Keratinocyte (primary cell): ENCODE results near the gene KAT6B. TPM values are rescaled to one million over a fixed set of nuclear protein-coding genes. Genes with fewer than 3 reads are reported as not detected.

ENCODE experiments used
- DNase-seq: peaks from one replicate; pipeline ENCODE4 v3.0.0-alpha.2; 2011; ENCODE audit warnings: low read depth, missing footprints, low spot score
- FAIRE-seq: peaks from 2 replicates; lab custom pipeline; 2011; peaks lifted over from hg19 to GRCh38; lab: Jason Lieb, UNC
- H2AFZ ChIP-seq: 2 replicates; pipeline ENCODE4 v1.6.0; 2012; ENCODE audit warnings: low read length, control low read depth, inconsistent platforms; ENCODE audit not compliant: control insufficient read depth
- H3K27ac ChIP-seq: 2 replicates; pipeline ENCODE4 v1.5.1; 2011; ENCODE audit warnings: low read length; ENCODE audit not compliant: control insufficient read depth, insufficient read depth
- H3K27me3 ChIP-seq: 3 replicates; pipeline ENCODE4 v1.6.0; 2011; ENCODE audit warnings: low read length; ENCODE audit not compliant: control insufficient read depth, insufficient read depth; ENCODE audit errors: extremely low read depth
- H3K36me3 ChIP-seq, 2 experiments: 2 replicates in 1 of 2; 3 replicates in 1 of 2; pipeline ENCODE4 v1.5.1; 2011; ENCODE audit warnings: low read length in 2 of 2, mild to moderate bottlenecking in 1 of 2; ENCODE audit not compliant: control insufficient read depth in 2 of 2, insufficient read depth in 2 of 2; ENCODE audit errors: extremely low read depth in 1 of 2
- H3K4me1 ChIP-seq: 3 replicates; pipeline ENCODE4 v1.5.1; 2011; ENCODE audit warnings: low read length; ENCODE audit not compliant: control insufficient read depth, insufficient read depth; ENCODE audit errors: extremely low read depth
- H3K4me2 ChIP-seq: 3 replicates; pipeline ENCODE4 v1.6.0; 2011; ENCODE audit warnings: low read depth, low read length; ENCODE audit not compliant: control insufficient read depth, insufficient read depth; ENCODE audit errors: extremely low read depth
- H3K4me3 ChIP-seq, 3 experiments: fragments of 200-600 bp in 1 of 3; sonication (generic) in 1 of 3; 2 replicates in 2 of 3; 3 replicates in 1 of 3; pipeline ENCODE4 v1.5.1; 2011 to 2016; ENCODE audit warnings: low read length in 3 of 3, mild to moderate bottlenecking in 3 of 3, control low read depth in 2 of 3, inconsistent platforms in 1 of 3, low read depth in 1 of 3, mixed read lengths in 1 of 3, mixed run types in 1 of 3, moderate library complexity in 1 of 3; ENCODE audit not compliant: control insufficient read depth in 2 of 3, insufficient read depth in 2 of 3; ENCODE audit errors: extremely low read depth in 1 of 3
- H3K79me2 ChIP-seq: 2 replicates; pipeline ENCODE4 v1.6.0; 2012; ENCODE audit warnings: low read length; ENCODE audit not compliant: control insufficient read depth, insufficient read depth
- H3K9ac ChIP-seq: 3 replicates; pipeline ENCODE4 v1.6.0; 2011; ENCODE audit warnings: low read length; ENCODE audit not compliant: control insufficient read depth, insufficient read depth; ENCODE audit errors: extremely low read depth
- H3K9me1 ChIP-seq: 3 replicates; pipeline ENCODE4 v1.6.0; 2011; ENCODE audit warnings: low read length; ENCODE audit not compliant: control insufficient read depth, insufficient read depth; ENCODE audit errors: extremely low read depth
- H3K9me3 ChIP-seq: 2 replicates; pipeline ENCODE4 v1.5.1; 2012; ENCODE audit warnings: low read depth, low read length; ENCODE audit not compliant: control insufficient read depth
- H4K20me1 ChIP-seq: 3 replicates; pipeline ENCODE4 v1.6.0; 2011; ENCODE audit warnings: low read length; ENCODE audit not compliant: control insufficient read depth, insufficient read depth; ENCODE audit errors: extremely low read depth
- EZH2 ChIP-seq: IDR thresholded peaks from one replicate; pipeline ENCODE4 v1.6.1; 2012; ENCODE audit warnings: inconsistent platforms, mild to moderate bottlenecking, low read length, moderate library complexity
- dilution Hi-C: fragments of 300-500 bp; cut with MboI; formaldehyde crosslinking; loops from one replicate; pipeline ENCODE4 v1.7.0; 2020; ENCODE audit warnings: low sequenced_read_pairs; ENCODE audit not compliant: extremely low pct_ligation_motif_present
- polyA plus RNA-seq, 5 experiments: library from polyadenylated mRNA; depleted of rRNA in 3 of 5; stranded (reverse) in 3 of 5; stranded (forward) in 1 of 5; unstranded in 1 of 5; fragments of >200 nt; gene quantifications; 1 replicate in 1 of 5; 2 replicates in 3 of 5; 3 replicates in 1 of 5; pipeline versions ENCODE4 v1.2.1 to v1.2.3, GENCODE V29; 2011 to 2012; ENCODE audit warnings: missing spikeins in 2 of 5, low read depth in 1 of 5, low replicate concordance in 1 of 5
- TF ChIP-seq, protein P1 (sequence below), 3 experiments: IDR thresholded peaks in 1 of 3; conservative IDR thresholded peaks in 1 of 3; optimal IDR thresholded peaks in 1 of 3; 2 replicates in 2 of 3; 3 replicates in 1 of 3; pipeline versions ENCODE3 to v1.5.1; 2011; ENCODE audit warnings: low read length in 3 of 3, mild to moderate bottlenecking in 3 of 3, moderate library complexity in 2 of 3, control low read depth in 1 of 3, inconsistent platforms in 1 of 3; ENCODE audit not compliant: insufficient read depth in 2 of 3; ENCODE audit errors: extremely low read depth in 1 of 3

The KAT6B gene
- polyA plus RNA-seq, 1 donor (not counting 4 experiments of a cell fraction or from before 2014, with no cell fraction given): 2.9 TPM

DNA sequence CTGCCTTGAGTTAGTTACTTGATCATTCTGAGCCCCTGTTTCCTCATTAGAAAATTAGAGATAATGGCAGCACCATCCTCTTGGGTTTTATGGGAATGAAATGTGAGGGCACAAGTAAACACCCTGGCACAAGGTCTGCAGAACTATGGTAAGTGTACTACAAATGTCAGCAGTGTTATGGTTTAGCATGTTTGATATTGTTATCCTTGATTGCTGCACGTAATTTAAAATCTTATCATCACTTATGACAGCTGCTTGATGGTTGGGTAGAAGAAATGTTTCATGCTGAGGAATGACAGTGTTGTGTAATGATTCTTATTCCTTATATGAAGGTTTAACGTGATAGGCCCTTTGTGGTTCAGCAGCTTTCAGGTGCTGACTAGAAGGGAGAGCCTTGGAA lies 134.3 kb downstream of the KAT6B start:
- Histone ChIP-seq H3K9me1 (no peaks in the 10 kb centered on the region), H3K9me3 (no peaks in the 10 kb centered on the region), H3K4me3 (no peak overlapping the region), H2AFZ (no peak overlapping the region), H3K4me1 (peaks cover 4% of the 10 kb centered on the region), H3K4me2 (no peak overlapping the region), H4K20me1 (no peaks in the 10 kb centered on the region), H3K27ac (no peak overlapping the region), H3K79me2 (no peaks in the 10 kb centered on the region), H3K9ac (no peak overlapping the region), H3K36me3 (peaks cover 0 to 2% of the 10 kb centered on the region in 2 experiments), H3K27me3 (no peaks in the 10 kb centered on the region)
- FAIRE-seq (no peak), DNase-seq (no peak)
- TF ChIP-seq, protein P1, sequence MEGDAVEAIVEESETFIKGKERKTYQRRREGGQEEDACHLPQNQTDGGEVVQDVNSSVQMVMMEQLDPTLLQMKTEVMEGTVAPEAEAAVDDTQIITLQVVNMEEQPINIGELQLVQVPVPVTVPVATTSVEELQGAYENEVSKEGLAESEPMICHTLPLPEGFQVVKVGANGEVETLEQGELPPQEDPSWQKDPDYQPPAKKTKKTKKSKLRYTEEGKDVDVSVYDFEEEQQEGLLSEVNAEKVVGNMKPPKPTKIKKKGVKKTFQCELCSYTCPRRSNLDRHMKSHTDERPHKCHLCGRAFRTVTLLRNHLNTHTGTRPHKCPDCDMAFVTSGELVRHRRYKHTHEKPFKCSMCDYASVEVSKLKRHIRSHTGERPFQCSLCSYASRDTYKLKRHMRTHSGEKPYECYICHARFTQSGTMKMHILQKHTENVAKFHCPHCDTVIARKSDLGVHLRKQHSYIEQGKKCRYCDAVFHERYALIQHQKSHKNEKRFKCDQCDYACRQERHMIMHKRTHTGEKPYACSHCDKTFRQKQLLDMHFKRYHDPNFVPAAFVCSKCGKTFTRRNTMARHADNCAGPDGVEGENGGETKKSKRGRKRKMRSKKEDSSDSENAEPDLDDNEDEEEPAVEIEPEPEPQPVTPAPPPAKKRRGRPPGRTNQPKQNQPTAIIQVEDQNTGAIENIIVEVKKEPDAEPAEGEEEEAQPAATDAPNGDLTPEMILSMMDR (optimal IDR thresholded peaks at IDR 0.05 in 1 of 3, IDR thresholded peaks at IDR 0.05 in 1 of 3, conservative IDR thresholded peaks at IDR 0.05 in 1 of 3; ENCODE audit: extremely low read depth in 1 of 3, insufficient read depth in 2 of 3, low read length in 3 of 3): no peak
- no peak for TF ChIP-seq EZH2
- dilution Hi-C loops: no loop called here

DNA sequence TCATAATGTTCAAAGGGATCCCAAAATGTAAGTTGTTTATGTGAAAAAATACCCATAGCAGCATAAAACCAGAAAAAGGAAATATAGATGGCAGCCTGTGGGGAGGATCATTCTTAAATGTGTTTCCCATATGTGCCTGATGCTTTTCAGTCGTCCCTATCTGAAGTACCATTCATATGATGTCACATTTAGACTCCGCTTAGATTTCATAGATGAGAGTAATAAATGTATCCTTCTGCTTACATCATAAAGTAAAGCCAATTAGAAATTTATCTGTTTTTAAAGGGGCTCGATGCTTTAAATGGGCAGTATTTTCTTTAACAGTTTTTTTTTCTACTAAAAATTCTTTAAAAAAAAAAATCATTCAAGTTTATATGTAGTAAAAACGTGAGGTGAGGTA lies 136.1 kb downstream of the KAT6B start:
- H3K4me1 ChIP-seq: no peaks in the 10 kb centered on the region
- H3K27me3 ChIP-seq: no peaks in the 10 kb centered on the region
- no peak overlapping the region for H3K4me3 ChIP-seq
- H4K20me1 ChIP-seq: no peaks in the 10 kb centered on the region
- H3K27ac ChIP-seq: no peak overlapping the region
- H3K9ac ChIP-seq: no peak overlapping the region
- no peaks in the 10 kb centered on the region for H3K79me2 ChIP-seq
- H3K9me1 ChIP-seq: no peaks in the 10 kb centered on the region
- peaks cover 0 to 2% of the 10 kb centered on the region in 2 experiments for H3K36me3 ChIP-seq
- H3K9me3 ChIP-seq: no peaks in the 10 kb centered on the region
- DNase-seq (no peak), FAIRE-seq (no peak)
- dilution Hi-C loops: no loop called here
- H2AFZ ChIP-seq: no peak overlapping the region
- TF ChIP-seq, protein P1 (optimal IDR thresholded peaks at IDR 0.05 in 1 of 3, IDR thresholded peaks at IDR 0.05 in 1 of 3, conservative IDR thresholded peaks at IDR 0.05 in 1 of 3; ENCODE audit: extremely low read depth in 1 of 3, insufficient read depth in 2 of 3, low read length in 3 of 3): no peak
- no peak for TF ChIP-seq EZH2
- no peak overlapping the region for H3K4me2 ChIP-seq
